H9 (cell line): Measurements from ENCODE around the gene VILL. TPM values are rescaled to one million over a fixed set of nuclear protein-coding genes. Genes with fewer than 3 reads are reported as not detected.
A peak's percentile ranks its signal among the peaks of the same experiment; 100 is the strongest.

ENCODE experiments used
- DNase-seq: peaks from one replicate; pipeline ENCODE4 v3.0.0-alpha.2; 2017
- H2AFZ ChIP-seq: one replicate; pipeline ENCODE4 v1.6.1; 2013; ENCODE audit warnings: mild to moderate bottlenecking, low read length, control low read depth, moderate library complexity
- H2AK5ac ChIP-seq: 2 replicates; pipeline ENCODE4 v1.6.1; 2013; ENCODE audit warnings: low read length, control low read depth, mixed read lengths; ENCODE audit not compliant: insufficient read length
- H2BK120ac ChIP-seq: one replicate; pipeline ENCODE4 v1.6.1; 2013; ENCODE audit warnings: low read depth, mild to moderate bottlenecking, low read length, control low read depth, inconsistent platforms; ENCODE audit not compliant: poor library complexity, severe bottlenecking
- H2BK12ac ChIP-seq: 2 replicates; pipeline ENCODE4 v1.6.1; 2013; ENCODE audit warnings: low read length, control low read depth, mixed read lengths, low read depth; ENCODE audit not compliant: insufficient read length
- H2BK15ac ChIP-seq: 2 replicates; pipeline ENCODE4 v1.6.1; 2013; ENCODE audit warnings: low read depth, low read length, control low read depth
- H2BK20ac ChIP-seq: one replicate; pipeline ENCODE4 v1.6.1; 2013; ENCODE audit warnings: low read depth, mild to moderate bottlenecking, low read length, control low read depth, inconsistent platforms; ENCODE audit not compliant: poor library complexity, severe bottlenecking
- H2BK5ac ChIP-seq: 2 replicates; pipeline ENCODE4 v1.6.1; 2013; ENCODE audit warnings: low read length, control low read depth, mixed read lengths; ENCODE audit not compliant: insufficient read length
- H3K14ac ChIP-seq: 2 replicates; pipeline ENCODE4 v1.6.1; 2013; ENCODE audit warnings: low read length, control low read depth; ENCODE audit not compliant: insufficient read depth
- H3K18ac ChIP-seq: 2 replicates; pipeline ENCODE4 v1.6.1; 2013; ENCODE audit warnings: low read depth, mild to moderate bottlenecking, mixed read lengths, low read length, control low read depth; ENCODE audit not compliant: insufficient read length
- H3K23ac ChIP-seq: 2 replicates; pipeline ENCODE4 v1.6.1; 2013; ENCODE audit warnings: low read length, control low read depth, mixed read lengths, low read depth; ENCODE audit not compliant: insufficient read length
- H3K23me2 ChIP-seq: 2 replicates; pipeline ENCODE4 v1.6.1; 2013; ENCODE audit warnings: low read depth, mild to moderate bottlenecking, mixed read lengths, low read length, control low read depth; ENCODE audit not compliant: insufficient read length, poor library complexity, severe bottlenecking
- H3K27ac ChIP-seq: 2 replicates; pipeline ENCODE4 v1.5.1; 2013; ENCODE audit warnings: low read length, control low read depth, mixed read lengths, low read depth; ENCODE audit not compliant: insufficient read length
- H3K27me3 ChIP-seq: 2 replicates; pipeline ENCODE4 v1.6.1; 2013; ENCODE audit warnings: low read length, control low read depth, inconsistent platforms; ENCODE audit not compliant: insufficient read depth
- H3K4ac ChIP-seq: 2 replicates; pipeline ENCODE4 v1.6.1; 2013; ENCODE audit warnings: low read depth, mild to moderate bottlenecking, control low read depth, inconsistent platforms, low read length, moderate library complexity
- H3K4me1 ChIP-seq: 2 replicates; pipeline ENCODE4 v1.6.1; 2013; ENCODE audit warnings: low read length, control low read depth, inconsistent platforms; ENCODE audit not compliant: insufficient read depth
- H3K4me2 ChIP-seq: 2 replicates; pipeline ENCODE4 v1.6.1; 2013; ENCODE audit warnings: low read length, control low read depth, mixed read lengths; ENCODE audit not compliant: insufficient read length, insufficient read depth
- H3K56ac ChIP-seq: 2 replicates; pipeline ENCODE4 v1.6.1; 2013; ENCODE audit warnings: low read depth, mild to moderate bottlenecking, mixed read lengths, low read length, control low read depth; ENCODE audit not compliant: insufficient read length
- H3K79me1 ChIP-seq: 2 replicates; pipeline ENCODE4 v1.6.1; 2013; ENCODE audit warnings: low read depth, mild to moderate bottlenecking, moderate library complexity, low read length, control low read depth, inconsistent platforms; ENCODE audit not compliant: insufficient read depth, poor library complexity, severe bottlenecking
- H3K79me2 ChIP-seq: 2 replicates; pipeline ENCODE4 v1.6.1; 2013; ENCODE audit warnings: low read length, control low read depth, inconsistent platforms; ENCODE audit not compliant: insufficient read depth
- H3K9ac ChIP-seq: 2 replicates; pipeline ENCODE4 v1.6.1; 2013; ENCODE audit warnings: low read length, control low read depth, mixed read lengths; ENCODE audit not compliant: insufficient read length; ENCODE audit errors: extremely low read depth
- H3K9me3 ChIP-seq: one replicate; pipeline ENCODE4 v1.6.1; 2013; ENCODE audit warnings: low read depth, low read length, inconsistent platforms; ENCODE audit not compliant: control insufficient read depth
- H3T11ph ChIP-seq: one replicate; pipeline ENCODE4 v1.6.1; 2013; ENCODE audit warnings: mild to moderate bottlenecking, low read length, control low read depth, inconsistent platforms
- H4K20me1 ChIP-seq: one replicate; pipeline ENCODE4 v1.6.1; 2013; ENCODE audit not compliant: control insufficient read depth, insufficient read length, insufficient read depth
- H4K5ac ChIP-seq: 2 replicates; pipeline ENCODE4 v1.6.1; 2013; ENCODE audit warnings: low read depth, mild to moderate bottlenecking, mixed read lengths, low read length, control low read depth; ENCODE audit not compliant: insufficient read length
- H4K8ac ChIP-seq: replicated peaks from 2 replicates; pipeline ENCODE4 v1.6.1; 2013; ENCODE audit warnings: low read length, control low read depth, mixed read lengths, low read depth; ENCODE audit not compliant: insufficient read length
- H4K91ac ChIP-seq: 2 replicates; pipeline ENCODE4 v1.6.1; 2013; ENCODE audit warnings: low read depth, mild to moderate bottlenecking, moderate library complexity, mixed read lengths, low read length, control low read depth; ENCODE audit not compliant: insufficient read length
- H3K27ac Mint-ChIP-seq, 3 experiments: 2 replicates in 2 of 3; 3 replicates in 1 of 3; pipeline ENCODE4 v1.8.0; 2020 to 2021; ENCODE audit warnings: mixed read lengths in 3 of 3, mild to moderate bottlenecking in 1 of 3, moderate library complexity in 1 of 3
- H3K27me3 Mint-ChIP-seq: 2 replicates; pipeline ENCODE4 v1.8.0; 2021; ENCODE audit warnings: low read depth, mild to moderate bottlenecking, moderate library complexity, mixed read lengths
- H3K36me3 Mint-ChIP-seq, 3 experiments: 2 replicates in 2 of 3; 3 replicates in 1 of 3; pipeline ENCODE4 v1.8.0; 2020 to 2021; ENCODE audit warnings: low read depth in 3 of 3, mixed read lengths in 3 of 3; ENCODE audit not compliant: insufficient read depth in 1 of 3
- H3K4me1 Mint-ChIP-seq, 2 experiments: 2 replicates each; pipeline ENCODE4 v1.8.0; 2020; ENCODE audit warnings: mixed read lengths in 2 of 2
- H3K4me3 Mint-ChIP-seq, 2 experiments: 2 replicates in 1 of 2; 3 replicates in 1 of 2; pipeline ENCODE4 v1.8.0; 2020 to 2021; ENCODE audit warnings: mild to moderate bottlenecking in 2 of 2, mixed read lengths in 2 of 2, moderate library complexity in 1 of 2
- H3K9me3 Mint-ChIP-seq, 2 experiments: 2 replicates in 1 of 2; 3 replicates in 1 of 2; pipeline ENCODE4 v1.8.0; 2020; ENCODE audit warnings: mild to moderate bottlenecking in 2 of 2, mixed read lengths in 2 of 2, moderate library complexity in 1 of 2
- CTCF ChIP-seq: fragments of 200-600 bp; sonication (generic); conservative IDR thresholded peaks from 3 replicates; pipeline ENCODE4 v1.8.0; 2021; ENCODE audit warnings: antibody characterized with exemption, mild to moderate bottlenecking
- WGBS: extraction: QIAGEN DNeasy Blood & Tissue Kit; methylation state at CpG from one replicate; pipeline ENCODE4 v1.1.7; 2013; ENCODE audit warnings: missing lambda C conversion rate, low lambda C conversion rate, mixed read lengths; ENCODE audit not compliant: insufficient read length; ENCODE audit errors: extremely low coverage; 5-methylcytosine and 5-hydroxymethylcytosine counted together
- total RNA-seq: library from RNA; stranded (reverse); gene quantifications from 2 replicates; pipeline ENCODE4 v1.2.1, GENCODE V29; 2021

VILL gene
- total RNA-seq, 1 experiment from 2014 or later, result 3.2 TPM

- no peak overlapping the region for H4K8ac ChIP-seq
- H2AFZ ChIP-seq, result no peak overlapping the region
- Mint-ChIP-seq H3K4me3 (no peak overlapping the region), H3K9me3 (no peaks in the 10 kb centered on the region; a peak in 1 of 5 replicates), H3K27me3 (no peaks in the 10 kb centered on the region; the same call in 1 of the 2 replicates), H3K27ac (peak overlapping the region in 1 of 3 experiments; percentile 83; a peak in 1 of 7 replicates), H3K36me3 (peaks cover 0 to 20% (median 10%) of the 10 kb centered on the region in 3 experiments; a peak in 6 of 7 replicates), H3K4me1 (peaks cover 7 to 14% of the 10 kb centered on the region in 2 experiments)
- no peak overlapping the region for H4K91ac ChIP-seq
- peaks cover 2% of the 10 kb centered on the region; the same call in 1 of the 2 replicates for H3K4me1 ChIP-seq
- no peak overlapping the region for H2BK12ac ChIP-seq
- H3K9ac ChIP-seq, result no peak overlapping the region
- H2AK5ac ChIP-seq, result no peak overlapping the region
- no peak overlapping the region for H3T11ph ChIP-seq
- H3K79me2 ChIP-seq, result no peaks in the 10 kb centered on the region
- H3K9me3 ChIP-seq, result no peaks in the 10 kb centered on the region
- H3K79me1 ChIP-seq, result no peaks in the 10 kb centered on the region
- H3K4me2 ChIP-seq, result no peak overlapping the region
- H3K27ac ChIP-seq, result no peak overlapping the region
- no peak for DNase-seq
- H2BK5ac ChIP-seq, result no peak overlapping the region
- no peak overlapping the region for H4K5ac ChIP-seq
- no peak overlapping the region for H3K56ac ChIP-seq
- no CpG with 5 or more reads among the region's 11 CpGs for WGBS
- H3K4ac ChIP-seq, result no peak overlapping the region
- no peak for TF ChIP-seq CTCF
- no peaks in the 10 kb centered on the region for H3K23me2 ChIP-seq
- H3K27me3 ChIP-seq, result no peaks in the 10 kb centered on the region
- H2BK20ac ChIP-seq, result no peak overlapping the region
- no peak overlapping the region for H3K14ac ChIP-seq
- H3K23ac ChIP-seq, result no peak overlapping the region
- no peaks in the 10 kb centered on the region for H4K20me1 ChIP-seq
- no peak overlapping the region for H3K18ac ChIP-seq
- H2BK120ac ChIP-seq, result no peak overlapping the region
- no peak overlapping the region for H2BK15ac ChIP-seq
Observed at GRCh38 chr3:38003817-38004414, 13.3 kb downstream of the VILL start.
